Panc1 (cell line): Measurements from ENCODE around the gene U2AF1.
"Not testable (repeated sequence)": the region's sequence is repeated elsewhere in the genome, so short reads cannot be mapped to it uniquely, and the experiment has no call there.

ENCODE experiments used
- CTCF ChIP-seq: fragments of 450-650 bp; IDR thresholded peaks from 2 replicates; pipeline ENCODE4 v1.5.1; 2017; ENCODE audit warnings: mild to moderate bottlenecking
- POLR2AphosphoS5 ChIP-seq: IDR thresholded peaks from 2 replicates; pipeline ENCODE4 v1.6.1; 2012; ENCODE audit warnings: mild to moderate bottlenecking, low read depth, low read length, moderate library complexity
- TCF7L2 ChIP-seq: IDR thresholded peaks from 2 replicates; pipeline ENCODE4 v1.6.1; 2011; ENCODE audit warnings: mild to moderate bottlenecking, low read depth, low read length, inconsistent platforms

GRCh38 chr21:43153601-43154000, 46.2 kb upstream of the U2AF1 start:
- TF ChIP-seq TCF7L2, CTCF, POLR2AphosphoS5: not testable (repeated sequence)
